Measurements from ENCODE around the gene MED17.

GRCh38 chr11:93772123-93772522 lies 12.0 kb upstream of the MED17 start:
- TF ChIP-seq, protein P1, sequence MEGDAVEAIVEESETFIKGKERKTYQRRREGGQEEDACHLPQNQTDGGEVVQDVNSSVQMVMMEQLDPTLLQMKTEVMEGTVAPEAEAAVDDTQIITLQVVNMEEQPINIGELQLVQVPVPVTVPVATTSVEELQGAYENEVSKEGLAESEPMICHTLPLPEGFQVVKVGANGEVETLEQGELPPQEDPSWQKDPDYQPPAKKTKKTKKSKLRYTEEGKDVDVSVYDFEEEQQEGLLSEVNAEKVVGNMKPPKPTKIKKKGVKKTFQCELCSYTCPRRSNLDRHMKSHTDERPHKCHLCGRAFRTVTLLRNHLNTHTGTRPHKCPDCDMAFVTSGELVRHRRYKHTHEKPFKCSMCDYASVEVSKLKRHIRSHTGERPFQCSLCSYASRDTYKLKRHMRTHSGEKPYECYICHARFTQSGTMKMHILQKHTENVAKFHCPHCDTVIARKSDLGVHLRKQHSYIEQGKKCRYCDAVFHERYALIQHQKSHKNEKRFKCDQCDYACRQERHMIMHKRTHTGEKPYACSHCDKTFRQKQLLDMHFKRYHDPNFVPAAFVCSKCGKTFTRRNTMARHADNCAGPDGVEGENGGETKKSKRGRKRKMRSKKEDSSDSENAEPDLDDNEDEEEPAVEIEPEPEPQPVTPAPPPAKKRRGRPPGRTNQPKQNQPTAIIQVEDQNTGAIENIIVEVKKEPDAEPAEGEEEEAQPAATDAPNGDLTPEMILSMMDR (conservative IDR thresholded peaks at IDR 0.05; ENCODE audit: low read length), result no peak
- TF ChIP-seq EZH2phosphoT487 (IDR thresholded peaks at IDR 0.05; ENCODE audit: borderline replicate concordance, low read depth, low read length), result no peak
